OCI-LY3 (cell line): ENCODE data around the gene SLC7A5.

Experiments
- EZH2phosphoT487 ChIP-seq: fragments of 200-600 bp; shearing (Covaris generic); IDR thresholded peaks from 2 replicates; pipeline ENCODE4 v1.6.1; 2018; ENCODE audit warnings: antibody characterized with exemption, mixed run types, low read depth
- TF ChIP-seq, protein P1 (sequence below): fragments of 200-600, 300-600 bp; sonication (generic); IDR thresholded peaks from 2 replicates; pipeline ENCODE4 v1.5.1; 2014; ENCODE audit warnings: antibody characterized with exemption, low read length, low read depth

- TF ChIP-seq, protein P1, sequence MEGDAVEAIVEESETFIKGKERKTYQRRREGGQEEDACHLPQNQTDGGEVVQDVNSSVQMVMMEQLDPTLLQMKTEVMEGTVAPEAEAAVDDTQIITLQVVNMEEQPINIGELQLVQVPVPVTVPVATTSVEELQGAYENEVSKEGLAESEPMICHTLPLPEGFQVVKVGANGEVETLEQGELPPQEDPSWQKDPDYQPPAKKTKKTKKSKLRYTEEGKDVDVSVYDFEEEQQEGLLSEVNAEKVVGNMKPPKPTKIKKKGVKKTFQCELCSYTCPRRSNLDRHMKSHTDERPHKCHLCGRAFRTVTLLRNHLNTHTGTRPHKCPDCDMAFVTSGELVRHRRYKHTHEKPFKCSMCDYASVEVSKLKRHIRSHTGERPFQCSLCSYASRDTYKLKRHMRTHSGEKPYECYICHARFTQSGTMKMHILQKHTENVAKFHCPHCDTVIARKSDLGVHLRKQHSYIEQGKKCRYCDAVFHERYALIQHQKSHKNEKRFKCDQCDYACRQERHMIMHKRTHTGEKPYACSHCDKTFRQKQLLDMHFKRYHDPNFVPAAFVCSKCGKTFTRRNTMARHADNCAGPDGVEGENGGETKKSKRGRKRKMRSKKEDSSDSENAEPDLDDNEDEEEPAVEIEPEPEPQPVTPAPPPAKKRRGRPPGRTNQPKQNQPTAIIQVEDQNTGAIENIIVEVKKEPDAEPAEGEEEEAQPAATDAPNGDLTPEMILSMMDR: no peak
- TF ChIP-seq EZH2phosphoT487: no peak
These were observed 32.3 kb downstream of the SLC7A5 start for GRCh38 chr16:87836844-87837581.
